PC-3 (cell line): ENCODE results near the gene APOL1. TPM values are rescaled to one million over a fixed set of nuclear protein-coding genes. Genes with fewer than 3 reads are reported as not detected.

Experiments used
- ATAC-seq: fragments of 200-7000 bp; cut with Tn5 transposase; 2 replicates; pipeline ENCODE4 v1.9.1; 2020; ENCODE audit warnings: mild to moderate bottlenecking, moderate library complexity
- BruUV-seq: library from RNA; stranded (reverse); fragments of 400-500 nt; replicated peaks from 2 replicates; lab custom pipeline; 2021; lab: Mats Ljungman, UMichigan
- CTCF ChIA-PET: fragments of 300-600 bp; sonication (Branson Sonifier 250); formaldehyde crosslinking; loops from one replicate; lab custom pipeline; 2022; ENCODE audit warnings: antibody characterized with exemption; lab: Charles Lee
- POLR2A ChIA-PET: fragments of 300-600 bp; sonication (Branson Sonifier 250); formaldehyde crosslinking; loops from one replicate; lab custom pipeline; 2022; ENCODE audit warnings: antibody characterized with exemption; ENCODE audit not compliant: unreplicated experiment; lab: Charles Lee
- DNase-seq: peaks from one replicate; pipeline ENCODE4 v3.0.0-alpha.2; 2015
- H2AFZ ChIP-seq: fragments of 300-600 bp; sonication (generic); 2 replicates; pipeline ENCODE4 v1.6.0; 2016; ENCODE audit warnings: antibody characterized with exemption, low read length
- H3F3A ChIP-seq: fragments of 300-600 bp; sonication (generic); one replicate; pipeline ENCODE4 v1.6.0; 2017; ENCODE audit warnings: antibody characterized with exemption, low read length, control low read depth, mild to moderate bottlenecking; ENCODE audit not compliant: unreplicated experiment
- H3K27ac ChIP-seq: fragments of 300-600 bp; sonication (generic); 2 replicates; pipeline ENCODE4 v1.5.1; 2016; ENCODE audit warnings: mild to moderate bottlenecking, low read length
- H3K27me3 ChIP-seq: fragments of 300-600 bp; sonication (generic); 2 replicates; pipeline ENCODE4 v1.6.1; 2016; ENCODE audit warnings: low read length, mixed read lengths
- H3K36me3 ChIP-seq: fragments of 300-600 bp; sonication (generic); 2 replicates; pipeline ENCODE4 v1.6.1; 2016; ENCODE audit warnings: low read depth, mixed run types, low read length, mixed read lengths
- H3K4me1 ChIP-seq: fragments of 300-600 bp; sonication (generic); 2 replicates; pipeline ENCODE4 v1.5.1; 2016; ENCODE audit warnings: low read length; ENCODE audit not compliant: insufficient read depth
- H3K4me2 ChIP-seq: fragments of 300-600 bp; sonication (generic); 2 replicates; pipeline ENCODE4 v1.6.0; 2016; ENCODE audit warnings: low read length
- H3K4me3 ChIP-seq: fragments of 300-600 bp; sonication (generic); 2 replicates; pipeline ENCODE4 v1.5.1; 2016; ENCODE audit warnings: mild to moderate bottlenecking, low read length, mixed read lengths
- H3K79me2 ChIP-seq: fragments of 300-600 bp; sonication (generic); 2 replicates; pipeline ENCODE4 v1.6.1; 2017; ENCODE audit warnings: low read length, mixed read lengths
- H3K9ac ChIP-seq: fragments of 300-600 bp; sonication (generic); 2 replicates; pipeline ENCODE4 v1.6.0; 2016; ENCODE audit warnings: mild to moderate bottlenecking, low read length
- H3K9me2 ChIP-seq: fragments of 300-600 bp; sonication (generic); replicated peaks from 2 replicates; pipeline ENCODE4 v1.6.1; 2016; ENCODE audit warnings: mixed run types, low read length, mixed read lengths
- H3K9me3 ChIP-seq: fragments of 300-600 bp; sonication (generic); 2 replicates; pipeline ENCODE4 v1.6.1; 2016; ENCODE audit warnings: low read length, mixed read lengths
- H4K20me1 ChIP-seq: fragments of 300-600 bp; sonication (generic); 2 replicates; pipeline ENCODE4 v1.6.1; 2016; ENCODE audit warnings: low read length, mixed read lengths
- EZH2 ChIP-seq: fragments of 300-600 bp; sonication (generic); IDR thresholded peaks from one replicate; pipeline ENCODE4 v1.6.1; 2017; ENCODE audit warnings: antibody characterized with exemption, mild to moderate bottlenecking, low read length; ENCODE audit not compliant: unreplicated experiment
- EZH2phosphoT487 ChIP-seq: fragments of 300-600 bp; sonication (generic); IDR thresholded peaks from 2 replicates; pipeline ENCODE4 v1.6.1; 2018; ENCODE audit warnings: mild to moderate bottlenecking, antibody characterized with exemption, low read length, borderline replicate concordance
- intact Hi-C: fragments of 100-400 bp; cut with micrococcal nuclease; formaldehyde crosslinking; loops from 2 replicates; pipeline ENCODE4 v1.9.0; 2023
- total RNA-seq: library from RNA; depleted of rRNA; stranded (reverse); fragments of >200 nt; gene quantifications from 2 replicates; pipeline ENCODE4 v1.2.3, GENCODE V29; 2014
- TF ChIP-seq, protein P1 (sequence below): fragments of 300-600 bp; sonication (generic); conservative IDR thresholded peaks from 2 replicates; pipeline ENCODE4 v1.5.1; 2017; ENCODE audit warnings: antibody characterized with exemption, low read depth, mild to moderate bottlenecking, low read length

APOL1 gene
- total RNA-seq, 1 experiment from 2014 or later: not detected

DNA sequence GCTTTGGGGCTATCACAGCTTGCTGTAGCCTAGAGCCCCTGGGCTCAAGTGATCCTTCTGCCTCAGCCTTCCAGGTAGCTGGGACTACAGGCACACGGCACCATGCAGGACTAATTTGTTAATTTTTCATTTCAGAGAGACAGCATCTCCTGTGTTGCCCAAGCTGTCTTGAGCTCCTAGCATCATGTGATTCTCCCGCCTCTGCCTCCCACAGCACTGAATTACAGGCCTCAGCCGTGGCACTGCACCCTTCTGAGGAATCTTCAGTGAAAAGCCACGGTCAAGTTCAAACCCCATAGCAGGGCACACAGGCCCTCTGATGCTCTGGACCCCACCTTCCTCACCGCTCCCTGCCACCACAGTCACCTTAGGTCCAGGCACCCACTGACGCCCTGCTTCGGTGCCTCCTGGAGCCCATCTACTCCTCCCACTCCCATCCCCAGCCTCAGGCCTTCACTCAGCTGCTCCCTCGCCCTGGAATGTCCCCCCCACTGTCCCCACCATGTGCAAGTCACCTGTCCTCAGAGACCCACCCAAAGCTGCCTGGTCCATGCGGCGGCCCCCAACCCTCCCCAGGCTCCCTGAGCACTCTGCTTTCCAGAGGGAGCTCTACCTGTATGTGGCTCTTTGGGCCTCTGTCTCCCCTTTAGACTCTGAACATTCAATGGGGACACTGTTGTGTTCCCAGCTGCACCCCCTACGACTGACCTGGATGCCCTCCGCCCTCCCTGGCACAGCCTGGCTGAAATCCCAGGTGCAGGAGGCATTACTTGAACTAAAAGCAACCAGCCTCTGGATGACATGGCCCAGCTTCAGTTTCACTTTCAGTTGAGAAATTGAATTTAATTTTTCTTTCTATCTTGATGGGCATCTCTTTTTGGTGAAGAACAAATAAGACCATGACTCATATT lies 15.2 kb upstream of the APOL1 start:
- TF ChIP-seq EZH2 (no peak), EZH2phosphoT487 (no peak)
- TF ChIP-seq, protein P1, sequence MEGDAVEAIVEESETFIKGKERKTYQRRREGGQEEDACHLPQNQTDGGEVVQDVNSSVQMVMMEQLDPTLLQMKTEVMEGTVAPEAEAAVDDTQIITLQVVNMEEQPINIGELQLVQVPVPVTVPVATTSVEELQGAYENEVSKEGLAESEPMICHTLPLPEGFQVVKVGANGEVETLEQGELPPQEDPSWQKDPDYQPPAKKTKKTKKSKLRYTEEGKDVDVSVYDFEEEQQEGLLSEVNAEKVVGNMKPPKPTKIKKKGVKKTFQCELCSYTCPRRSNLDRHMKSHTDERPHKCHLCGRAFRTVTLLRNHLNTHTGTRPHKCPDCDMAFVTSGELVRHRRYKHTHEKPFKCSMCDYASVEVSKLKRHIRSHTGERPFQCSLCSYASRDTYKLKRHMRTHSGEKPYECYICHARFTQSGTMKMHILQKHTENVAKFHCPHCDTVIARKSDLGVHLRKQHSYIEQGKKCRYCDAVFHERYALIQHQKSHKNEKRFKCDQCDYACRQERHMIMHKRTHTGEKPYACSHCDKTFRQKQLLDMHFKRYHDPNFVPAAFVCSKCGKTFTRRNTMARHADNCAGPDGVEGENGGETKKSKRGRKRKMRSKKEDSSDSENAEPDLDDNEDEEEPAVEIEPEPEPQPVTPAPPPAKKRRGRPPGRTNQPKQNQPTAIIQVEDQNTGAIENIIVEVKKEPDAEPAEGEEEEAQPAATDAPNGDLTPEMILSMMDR: no peak
- no TSS peak for BruUV-seq
- Histone ChIP-seq H3K79me2 (peaks cover 24% of the 10 kb centered on the region), H3K27me3 (no peaks in the 10 kb centered on the region), H2AFZ (no peak overlapping the region), H3K9ac (no peak overlapping the region), H3K4me3 (peak overlapping the region; percentile 96), H3K9me3 (no peaks in the 10 kb centered on the region), H3K36me3 (no peaks in the 10 kb centered on the region; the same call in 1 of the 2 replicates), H3K27ac (no peak overlapping the region), H3K4me2 (peak overlapping the region; percentile 98), H4K20me1 (no peaks in the 10 kb centered on the region), H3F3A (no peaks in the 10 kb centered on the region), H3K4me1 (peaks cover 18% of the 10 kb centered on the region), H3K9me2 (no peaks in the 10 kb centered on the region)
- DNase-seq (peak; percentile 39), ATAC-seq (no peak)
- intact Hi-C loops: loop anchor here (5.0 kb wide), 1 partner anchor 40 kb away; no protein-coding TSS in a partner anchor
- CTCF ChIA-PET: no interaction called here
- POLR2A ChIA-PET: no interaction called here

DNA sequence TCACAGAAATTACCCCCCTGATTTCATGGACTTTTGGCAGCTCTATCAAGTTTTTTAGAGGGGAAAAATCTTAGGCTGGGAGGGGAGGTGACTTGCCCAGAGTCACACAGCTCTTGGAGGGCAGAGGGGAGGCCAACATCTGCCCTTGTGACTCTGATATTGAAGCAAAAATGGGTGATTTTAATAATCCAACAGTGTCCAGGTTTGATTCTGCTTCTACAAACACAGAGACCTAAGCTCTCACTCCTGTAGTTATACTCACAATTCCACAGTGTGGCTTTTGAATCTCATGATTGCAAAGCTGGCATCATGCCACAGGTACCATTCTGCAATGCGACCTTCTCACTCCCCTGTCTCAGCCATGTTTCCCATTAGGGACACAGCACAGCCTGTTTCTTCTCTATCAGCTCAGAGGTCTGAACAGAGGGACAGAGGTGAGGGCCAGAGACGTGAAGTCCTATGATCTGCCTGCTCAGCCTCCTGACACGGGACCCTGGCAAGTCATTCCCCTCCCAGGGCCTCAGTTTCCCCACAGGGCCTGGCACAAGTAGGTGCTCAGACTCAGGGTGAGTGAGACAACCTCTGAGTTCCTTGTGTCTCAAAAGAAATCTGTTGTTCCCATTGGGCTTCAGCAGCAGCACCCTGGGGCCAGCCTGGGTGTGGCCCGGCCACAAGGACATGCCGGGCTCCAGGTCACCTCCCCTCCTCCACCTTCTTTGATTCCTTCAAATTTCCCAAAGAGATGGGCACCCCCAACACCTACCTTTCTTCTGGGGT lies 14.4 kb upstream of the APOL1 start:
- no peaks in the 10 kb centered on the region for H3K9me3 ChIP-seq
- H3K4me3 ChIP-seq: peak overlapping the region; percentile 96
- H3K9me2 ChIP-seq: no peaks in the 10 kb centered on the region
- ChIA-PET POLR2A (no interaction called here), CTCF (interaction anchor here (0.9 kb wide), 1 partner anchor 39 kb away, joined by 3 read pairs; no protein-coding TSS in a partner anchor)
- TF ChIP-seq, protein P1: no peak
- TF ChIP-seq EZH2phosphoT487 (no peak), EZH2 (no peak)
- no peaks in the 10 kb centered on the region for H3K27me3 ChIP-seq
- peak overlapping the region; percentile 98 for H3K4me2 ChIP-seq
- H3K27ac ChIP-seq: peak overlapping the region; percentile 59
- H3K4me1 ChIP-seq: peaks cover 18% of the 10 kb centered on the region
- H2AFZ ChIP-seq: peak overlapping the region; percentile 92
- BruUV-seq: no TSS peak
- ATAC-seq (peak; percentile 18), DNase-seq (no peak)
- peaks cover 24% of the 10 kb centered on the region for H3K79me2 ChIP-seq
- no peaks in the 10 kb centered on the region for H3F3A ChIP-seq
- H3K36me3 ChIP-seq: no peaks in the 10 kb centered on the region; the same call in 1 of the 2 replicates
- peak overlapping the region; percentile 80 for H3K9ac ChIP-seq
- intact Hi-C loops: loop anchor here (5.0 kb wide), 1 partner anchor 41 kb away; no protein-coding TSS in a partner anchor
- H4K20me1 ChIP-seq: no peaks in the 10 kb centered on the region
